ENCODE results near the gene DNM1L. TPM values are rescaled to one million over a fixed set of nuclear protein-coding genes. Genes with fewer than 3 reads are reported as not detected.

Gene DNM1L
- total RNA-seq, 1 experiment from 2014 or later = 37.8 TPM

DNA sequence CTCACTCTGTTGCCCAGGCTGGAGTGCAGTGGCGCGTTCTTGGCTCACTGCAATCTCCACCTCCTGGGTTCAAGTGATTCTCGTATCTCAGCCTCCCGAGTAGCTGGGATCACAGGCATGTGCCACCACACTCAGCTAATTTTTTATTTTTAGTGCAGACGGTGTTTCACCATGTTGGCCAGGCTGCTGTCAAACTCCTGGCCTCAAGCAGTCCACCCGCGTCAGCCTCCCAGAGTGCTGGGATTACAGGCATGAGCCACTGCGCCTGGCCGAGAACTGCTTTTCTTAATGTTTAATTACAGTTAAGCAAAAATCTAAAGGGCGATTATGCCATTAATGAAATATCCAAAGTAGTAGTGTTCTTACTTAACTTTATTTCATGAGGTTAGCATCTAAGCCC lies 63.0 kb downstream of the DNM1L start:
- in situ Hi-C loops (cut with HindIII; ENCODE audit: low pct_unique_long_range_greater_than_20kb, low sequenced_read_pairs) = no loop called here

DNA sequence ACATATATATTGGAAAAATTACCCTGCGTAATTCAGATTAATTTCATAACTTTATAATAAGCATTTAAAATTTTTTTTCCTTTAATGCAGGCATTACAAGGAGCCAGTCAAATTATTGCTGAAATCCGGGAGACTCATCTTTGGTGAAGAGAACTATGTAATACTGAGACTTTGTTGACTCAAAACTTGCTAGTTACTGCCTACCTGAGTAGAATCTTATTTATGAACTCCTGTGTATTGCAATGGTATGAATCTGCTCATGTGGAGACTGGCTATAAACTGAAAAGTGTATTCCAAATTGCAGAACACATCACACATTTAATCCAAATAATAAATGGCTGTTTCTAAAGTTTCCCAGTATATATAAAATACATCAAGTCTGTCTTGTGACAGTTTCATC lies 64.2 kb downstream of the DNM1L start:
- in situ Hi-C loops (cut with HindIII; ENCODE audit: low pct_unique_long_range_greater_than_20kb, low sequenced_read_pairs) = no loop called here
- DNase-seq (ENCODE audit: low read depth) = no peak

More for the DNA sequence above, 63.0 kb downstream of the DNM1L start:
- no peak for DNase-seq (ENCODE audit: low read depth)

DNA sequence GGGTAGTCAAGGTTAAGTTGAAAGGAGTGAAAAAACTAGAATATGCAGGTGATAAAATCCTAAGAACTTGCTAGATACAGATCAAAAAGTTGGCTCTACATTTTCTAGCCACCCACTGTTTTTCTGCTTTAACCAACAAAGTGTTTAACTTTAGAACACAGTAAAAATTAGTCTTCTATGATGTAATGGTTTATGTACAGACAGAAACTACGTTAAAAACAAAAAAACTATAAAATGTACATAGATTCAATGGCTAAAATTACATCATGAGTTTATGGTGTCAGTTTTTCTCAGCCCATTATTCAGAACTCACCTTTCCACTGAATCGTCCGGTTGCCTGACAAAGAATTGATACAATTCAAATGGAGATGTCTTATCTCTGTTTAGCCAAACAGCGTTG lies 74.5 kb downstream of the DNM1L start:
- DNase-seq (ENCODE audit: low read depth) = no peak
- in situ Hi-C loops (cut with HindIII; ENCODE audit: low pct_unique_long_range_greater_than_20kb, low sequenced_read_pairs) = no loop called here

DNA sequence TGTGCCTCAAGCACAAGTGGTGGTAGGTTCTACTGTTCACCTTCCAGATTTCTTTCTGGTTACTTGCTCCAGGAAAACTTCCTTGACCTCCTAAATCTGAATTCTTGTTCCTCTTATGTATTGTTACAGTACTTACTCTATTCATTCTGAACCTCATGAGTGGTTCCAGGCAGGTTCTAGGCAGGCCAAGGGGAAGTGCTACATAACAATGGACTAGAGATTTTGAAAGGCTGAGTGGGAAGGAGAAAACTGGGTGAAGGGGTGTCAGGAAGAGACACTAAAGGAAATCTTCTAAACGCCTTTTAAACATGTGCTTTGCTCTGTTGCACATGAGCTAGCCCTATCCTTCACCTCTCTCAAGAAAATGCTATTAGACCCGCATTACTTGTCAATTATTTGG lies 75.0 kb downstream of the DNM1L start:
- in situ Hi-C loops (cut with HindIII; ENCODE audit: low pct_unique_long_range_greater_than_20kb, low sequenced_read_pairs) = no loop called here
- no peak for DNase-seq (ENCODE audit: low read depth)

DNA sequence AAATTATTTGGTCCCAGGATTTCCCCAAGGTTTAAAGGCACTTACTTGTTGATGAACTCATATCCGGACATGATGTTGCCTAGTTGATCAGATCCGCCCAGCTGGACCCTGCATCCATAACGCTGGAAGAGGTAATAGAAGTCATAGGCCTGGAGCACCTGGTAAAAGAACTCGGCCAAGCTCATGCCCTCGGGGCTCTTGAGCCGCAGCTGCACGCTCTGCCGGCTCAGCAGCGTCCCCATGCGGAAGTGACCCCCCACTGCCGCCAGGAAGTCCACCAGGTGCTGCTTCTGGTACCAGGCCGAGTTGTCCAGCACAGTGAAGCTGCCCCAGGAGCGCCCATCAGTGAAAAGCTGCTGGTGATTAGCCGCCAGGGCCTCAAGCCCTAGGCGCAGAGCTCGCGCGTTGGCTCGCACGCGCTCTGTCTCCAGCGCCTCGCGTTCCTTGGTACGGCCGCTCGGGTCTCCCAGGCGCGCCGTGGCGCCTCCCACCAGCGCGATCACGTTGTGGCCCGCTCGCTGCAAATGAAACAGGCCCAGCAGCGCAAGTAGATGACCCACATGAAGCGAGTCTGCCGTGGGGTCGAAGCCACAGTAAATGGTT lies 76.1 kb downstream of the DNM1L start:
- in situ Hi-C loops (cut with HindIII; ENCODE audit: low pct_unique_long_range_greater_than_20kb, low sequenced_read_pairs) = no loop called here
- DNase-seq (ENCODE audit: low read depth) = peak; percentile 78

DNA sequence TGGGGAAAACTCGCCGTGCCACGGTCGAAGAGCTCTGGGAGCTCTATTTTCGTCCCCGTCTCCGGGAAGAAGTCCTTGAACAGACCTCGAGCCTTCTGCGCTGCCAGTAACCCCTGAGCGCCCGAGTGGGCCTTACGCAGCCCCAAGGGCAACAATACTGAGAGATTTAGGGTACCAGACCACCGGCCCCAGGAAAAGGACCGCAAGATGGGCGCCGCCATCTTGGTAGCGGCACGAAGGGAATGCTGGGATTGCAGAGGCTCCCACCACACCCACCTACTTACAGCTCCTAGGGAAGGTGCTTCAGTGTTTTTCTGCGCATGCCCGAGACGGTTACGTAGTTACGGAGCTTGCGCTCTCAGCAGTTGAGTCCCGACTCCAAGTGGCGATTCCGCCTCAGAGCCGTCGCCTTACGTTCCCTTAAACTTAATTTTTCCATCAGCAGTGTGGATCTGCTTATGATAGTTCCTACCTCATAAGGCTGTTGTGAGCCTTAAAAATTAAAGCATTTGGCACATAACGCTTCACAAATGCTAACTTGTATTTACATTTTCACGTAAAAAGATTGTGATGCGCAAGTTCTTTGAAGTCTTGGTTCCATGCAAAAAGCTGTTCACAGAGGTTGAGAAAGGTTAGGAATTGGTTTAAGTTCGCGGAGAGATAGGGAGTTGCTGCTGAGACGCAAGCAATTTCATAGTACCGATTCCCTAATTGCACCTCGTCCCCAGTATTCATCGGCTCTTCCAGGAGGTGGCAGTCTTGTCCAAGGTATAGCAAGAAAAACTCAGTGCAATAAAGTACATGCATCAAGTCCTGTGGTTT lies 76.8 kb downstream of the DNM1L start, which contains the start of gene YARS2:
YARS2 (minus strand) TSS at position 244 of the 822 bp plus-strand sequence; CDS start at position 221, 23 bp downstream.
- peak; percentile 84 for DNase-seq (ENCODE audit: low read depth)
- in situ Hi-C loops (cut with HindIII; ENCODE audit: low pct_unique_long_range_greater_than_20kb, low sequenced_read_pairs) = no loop called here

DNA sequence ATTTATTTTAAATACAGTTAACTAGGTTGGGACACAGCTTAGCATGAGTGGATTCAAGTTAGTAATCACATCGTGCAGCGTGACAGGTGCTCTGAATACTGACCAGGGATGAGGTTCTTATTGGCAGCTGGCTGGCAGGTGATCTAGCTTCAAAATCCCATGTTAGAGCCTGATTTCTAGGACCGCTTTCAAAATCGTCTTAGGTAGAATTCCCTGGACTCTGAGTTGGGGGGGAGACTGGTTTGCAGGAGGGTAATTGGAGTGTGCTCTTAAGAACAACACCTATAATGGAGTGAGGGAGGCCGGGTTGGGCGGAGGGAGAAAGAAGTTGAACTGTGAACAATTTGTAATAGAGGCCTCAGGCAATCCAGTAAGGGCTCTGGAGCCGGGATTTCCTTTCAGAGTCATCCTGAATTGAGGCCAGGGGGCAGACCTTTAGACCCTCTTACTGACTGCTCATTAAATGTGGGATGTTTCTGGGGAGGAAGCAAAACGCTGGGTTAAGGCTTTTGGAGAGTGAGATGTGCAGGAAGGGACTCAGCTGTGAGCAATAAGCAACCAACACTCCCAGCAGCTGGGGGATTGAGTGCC lies 77.5 kb downstream of the DNM1L start:
- DNase-seq (ENCODE audit: low read depth) = no peak
- in situ Hi-C loops (cut with HindIII; ENCODE audit: low pct_unique_long_range_greater_than_20kb, low sequenced_read_pairs) = no loop called here

DNA sequence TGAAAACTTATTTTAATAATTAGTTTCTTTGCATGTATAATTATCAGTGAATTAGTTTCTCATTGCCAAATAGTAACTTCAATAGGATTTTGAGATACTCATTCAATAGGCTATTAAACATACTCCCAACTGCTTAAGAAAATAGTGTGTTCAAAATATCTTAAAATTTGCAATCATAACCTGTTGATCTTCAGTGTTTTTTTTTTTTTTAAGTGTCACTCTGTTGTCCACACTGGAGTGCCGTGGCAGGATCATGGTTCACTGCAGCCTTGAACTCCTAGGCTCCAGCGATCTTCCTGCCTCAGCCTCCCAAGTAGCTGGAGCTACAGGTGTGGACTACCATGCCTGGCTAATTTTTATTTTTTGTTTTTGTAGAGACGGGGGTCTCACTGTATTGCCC lies 78.1 kb downstream of the DNM1L start:
- in situ Hi-C loops (cut with HindIII; ENCODE audit: low pct_unique_long_range_greater_than_20kb, low sequenced_read_pairs) = no loop called here
- no peak for DNase-seq (ENCODE audit: low read depth)

DNA sequence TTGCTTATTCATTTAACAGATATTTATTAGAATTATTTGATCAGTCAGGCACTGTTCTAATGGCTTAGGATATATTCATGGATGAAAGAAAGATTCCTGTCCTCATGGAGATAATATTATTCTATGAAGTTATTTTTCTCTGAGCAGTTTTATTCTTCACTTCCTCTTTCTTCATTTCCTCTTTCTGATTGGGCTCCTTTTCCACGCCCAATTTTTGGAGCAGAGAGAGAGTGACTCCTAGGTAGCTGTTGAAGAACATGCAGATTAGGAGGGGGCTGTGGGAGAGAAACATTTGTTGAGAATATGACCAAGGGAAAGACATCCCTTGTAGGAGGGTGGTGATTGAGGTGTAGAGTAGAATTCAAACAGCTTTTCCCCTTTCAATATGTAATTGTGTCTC lies 82.6 kb downstream of the DNM1L start:
- DNase-seq (ENCODE audit: low read depth) = no peak
- in situ Hi-C loops (cut with HindIII; ENCODE audit: low pct_unique_long_range_greater_than_20kb, low sequenced_read_pairs) = no loop called here

DNA sequence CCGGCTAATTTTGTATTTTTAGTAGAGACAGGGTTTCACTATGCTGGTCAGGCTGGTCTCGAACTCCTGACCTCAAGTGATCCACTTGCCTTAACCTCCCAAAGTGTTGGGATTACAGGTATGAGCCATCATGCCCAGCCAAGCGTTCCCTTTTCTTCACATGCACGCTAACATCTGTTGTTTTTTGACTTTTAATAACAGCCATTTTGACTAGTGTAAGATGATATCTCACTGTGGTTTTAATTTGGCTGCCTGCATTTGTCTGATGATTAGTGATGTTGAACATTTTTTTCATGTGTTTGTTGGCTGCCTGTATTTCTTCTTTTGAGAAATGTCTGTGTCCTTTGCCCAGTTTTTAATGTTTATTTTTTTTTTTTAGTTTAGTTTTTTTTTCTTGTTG lies 86.8 kb downstream of the DNM1L start:
- peak; percentile 50 for DNase-seq (ENCODE audit: low read depth)
- in situ Hi-C loops (cut with HindIII; ENCODE audit: low pct_unique_long_range_greater_than_20kb, low sequenced_read_pairs) = no loop called here

DNA sequence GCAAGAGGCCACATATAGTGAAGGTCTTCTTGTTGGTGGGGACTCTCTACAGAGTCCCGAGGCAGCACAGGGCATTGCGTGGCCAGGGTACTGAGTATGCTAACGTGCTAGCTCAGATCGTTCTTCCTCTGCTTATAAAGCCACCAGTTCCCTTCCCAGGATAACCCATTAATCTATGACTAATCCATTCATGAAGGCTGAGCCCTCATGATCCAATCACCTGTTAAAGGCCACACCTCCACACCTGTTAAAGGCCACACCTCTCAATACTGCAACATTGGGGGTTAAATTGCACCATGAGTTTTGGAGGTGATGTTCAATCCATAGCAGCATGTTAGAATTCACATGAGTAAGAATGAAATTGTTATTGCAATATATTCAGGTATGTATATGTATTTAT lies 89.4 kb downstream of the DNM1L start:
- no peak for DNase-seq (ENCODE audit: low read depth)
- in situ Hi-C loops (cut with HindIII; ENCODE audit: low pct_unique_long_range_greater_than_20kb, low sequenced_read_pairs) = no loop called here

DNA sequence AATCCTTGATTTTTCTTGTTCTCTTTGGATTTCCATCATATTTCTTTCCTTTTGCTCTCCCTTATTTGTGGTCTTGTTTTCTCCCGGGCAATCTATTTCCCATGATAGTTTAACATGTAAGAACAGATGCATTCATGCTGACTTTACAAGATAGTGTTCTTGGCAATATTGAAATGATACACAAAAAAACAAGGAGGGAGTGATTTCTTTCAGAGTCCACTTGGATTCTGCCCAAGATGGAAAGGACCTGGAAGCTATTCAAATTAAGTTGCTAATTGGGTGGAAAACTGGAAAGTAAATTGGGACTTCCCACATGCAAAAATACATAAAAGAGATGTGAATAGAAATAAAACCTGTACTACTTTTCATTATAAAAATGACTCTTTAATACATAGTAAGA lies 91.0 kb downstream of the DNM1L start:
- in situ Hi-C loops (cut with HindIII; ENCODE audit: low pct_unique_long_range_greater_than_20kb, low sequenced_read_pairs) = no loop called here
- no peak for DNase-seq (ENCODE audit: low read depth)

DNA sequence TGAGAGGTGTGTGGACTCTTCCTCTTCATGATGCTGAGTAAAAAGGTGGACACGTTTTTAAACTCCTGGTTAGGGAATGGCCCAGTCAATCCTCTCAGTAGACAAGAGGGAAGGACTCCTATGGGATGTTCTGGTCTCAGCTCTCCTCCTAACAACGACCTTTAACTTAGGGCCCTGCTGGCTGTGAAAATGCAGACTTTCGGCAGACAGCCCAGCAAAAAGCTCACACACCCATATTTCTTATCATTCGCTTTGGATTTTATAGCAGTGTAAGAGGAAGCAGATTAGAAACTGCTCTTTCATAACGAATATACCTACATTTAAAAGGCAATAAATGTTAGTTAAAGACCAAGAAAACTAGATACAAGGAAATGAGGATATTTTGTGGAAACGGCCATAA lies 94.6 kb downstream of the DNM1L start:
- in situ Hi-C loops (cut with HindIII; ENCODE audit: low pct_unique_long_range_greater_than_20kb, low sequenced_read_pairs) = no loop called here
- no peak for DNase-seq (ENCODE audit: low read depth)

DNA sequence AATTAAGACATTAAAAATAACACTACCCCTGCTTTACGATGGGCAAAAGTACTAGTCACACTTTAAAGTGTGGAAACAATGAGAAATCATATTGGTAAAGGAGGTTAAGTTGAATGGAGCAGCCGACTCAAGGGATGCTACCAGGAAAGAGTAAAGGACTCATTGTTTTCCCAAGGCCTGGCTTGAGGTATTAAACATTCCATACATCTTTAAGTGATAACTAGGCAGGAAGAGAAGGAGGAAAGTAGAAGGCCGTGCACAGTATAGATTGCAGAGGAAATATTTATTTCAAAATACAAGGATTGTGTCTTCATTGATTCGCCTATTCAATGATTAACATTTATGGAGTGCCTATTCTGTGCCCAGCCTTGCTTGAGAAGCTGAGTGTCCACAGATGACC lies 97.2 kb downstream of the DNM1L start:
- DNase-seq (ENCODE audit: low read depth) = no peak
- in situ Hi-C loops (cut with HindIII; ENCODE audit: low pct_unique_long_range_greater_than_20kb, low sequenced_read_pairs) = no loop called here

DNA sequence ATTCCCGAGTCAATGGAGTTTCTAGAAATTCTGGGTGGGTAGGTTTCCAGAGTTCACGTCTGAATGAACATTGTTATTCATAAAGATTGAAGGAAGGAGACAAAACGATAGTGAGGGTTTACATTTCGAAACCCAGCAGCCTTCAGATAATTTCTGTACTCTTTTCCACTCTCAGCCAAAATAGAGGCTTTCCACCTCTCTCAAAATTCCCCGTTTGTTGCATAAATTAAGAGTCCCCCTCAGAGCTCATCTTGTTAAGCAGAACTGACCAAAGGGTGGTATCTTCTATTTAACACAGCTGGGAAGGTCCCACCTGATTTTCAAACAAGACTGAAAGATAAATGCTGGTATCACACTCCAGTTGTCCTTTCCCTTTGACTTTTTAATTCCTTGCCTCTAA lies 98.1 kb downstream of the DNM1L start:
- in situ Hi-C loops (cut with HindIII; ENCODE audit: low pct_unique_long_range_greater_than_20kb, low sequenced_read_pairs) = no loop called here
- DNase-seq (ENCODE audit: low read depth) = no peak

DNA sequence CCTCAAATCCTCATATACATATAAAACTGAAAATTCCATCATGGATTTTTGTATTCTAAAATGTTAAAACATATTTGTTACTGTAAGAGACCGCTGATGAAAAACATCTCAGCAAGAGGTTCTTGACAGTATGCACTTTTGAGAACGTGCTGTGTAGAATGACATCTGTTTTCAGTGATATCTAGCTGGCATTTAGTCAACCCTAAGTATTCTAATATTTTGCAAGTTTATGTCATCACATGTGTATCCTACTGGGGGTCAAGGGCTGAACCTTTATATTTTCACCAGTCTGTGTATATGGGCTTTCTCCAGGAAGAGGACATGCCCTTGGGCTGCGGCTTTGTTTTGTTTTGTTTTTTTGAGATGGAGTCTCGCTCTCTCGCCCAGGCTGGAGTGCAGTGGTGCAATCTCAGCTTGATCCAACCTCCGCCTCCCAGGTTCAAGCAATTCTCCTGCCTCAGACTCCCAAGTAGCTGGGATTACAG lies 98.6 kb downstream of the DNM1L start:
- DNase-seq (ENCODE audit: low read depth) = no peak
- in situ Hi-C loops (cut with HindIII; ENCODE audit: low pct_unique_long_range_greater_than_20kb, low sequenced_read_pairs) = no loop called here

DNA sequence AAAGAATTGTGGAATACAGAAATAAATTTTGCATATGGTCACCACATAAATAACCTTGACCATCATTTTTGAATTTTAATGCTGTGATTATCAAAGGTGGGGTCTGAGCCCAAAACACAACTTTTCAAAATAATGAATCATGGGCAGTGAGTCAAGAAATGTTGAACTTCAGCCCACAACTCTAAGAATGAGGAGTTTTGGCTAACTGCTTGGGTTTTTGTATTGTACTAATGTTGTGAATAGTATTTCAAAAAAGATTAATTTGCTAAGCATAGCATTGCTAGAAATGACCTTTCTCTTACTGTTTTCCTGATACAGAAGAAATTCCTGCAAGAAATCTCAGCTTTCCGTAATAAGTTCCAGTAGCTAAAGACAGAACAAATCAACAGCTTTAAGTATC lies 101.0 kb downstream of the DNM1L start:
- DNase-seq (ENCODE audit: low read depth) = no peak
- in situ Hi-C loops (cut with HindIII; ENCODE audit: low pct_unique_long_range_greater_than_20kb, low sequenced_read_pairs) = no loop called here

DNA sequence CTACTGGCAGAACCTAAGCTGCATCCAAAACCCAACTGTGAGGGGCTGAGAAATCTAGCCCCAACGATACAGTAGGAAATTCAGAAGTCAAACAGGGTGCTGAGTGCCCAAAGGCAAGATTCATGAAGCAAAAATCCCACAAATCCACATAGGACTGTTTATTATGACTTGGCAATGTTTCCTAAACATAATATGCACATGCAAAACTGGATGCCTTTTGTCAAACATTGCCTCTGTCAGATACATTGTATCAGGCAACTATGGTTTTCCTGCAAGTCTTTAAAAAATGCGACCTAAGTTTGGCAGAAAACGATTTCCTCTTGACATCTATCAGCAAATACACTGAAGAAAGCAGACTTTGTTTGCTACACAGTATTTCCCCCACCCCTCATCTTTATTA lies 103.9 kb downstream of the DNM1L start:
- DNase-seq (ENCODE audit: low read depth) = no peak
- in situ Hi-C loops (cut with HindIII; ENCODE audit: low pct_unique_long_range_greater_than_20kb, low sequenced_read_pairs) = no loop called here

DNA sequence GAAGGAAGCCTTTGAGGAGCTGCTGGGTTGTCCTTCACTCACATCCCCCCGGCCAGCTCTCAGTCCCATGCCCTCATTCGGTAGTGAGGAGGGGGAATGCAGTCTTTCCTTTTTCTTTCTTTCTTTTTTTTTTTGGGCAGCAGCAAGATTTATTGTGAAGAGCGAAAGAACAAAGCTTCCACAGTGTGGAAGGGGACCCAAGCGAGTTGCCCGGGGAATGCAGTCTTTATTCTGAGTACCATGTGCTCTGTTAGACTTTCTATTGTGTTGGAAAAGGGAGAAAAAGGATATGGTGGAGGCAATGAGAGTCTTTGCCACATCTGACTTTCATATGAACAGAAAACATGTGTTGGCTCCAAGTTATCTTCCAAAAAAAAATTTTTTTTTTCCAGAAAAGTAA lies 106.5 kb downstream of the DNM1L start:
- in situ Hi-C loops (cut with HindIII; ENCODE audit: low pct_unique_long_range_greater_than_20kb, low sequenced_read_pairs) = no loop called here

More for the DNA sequence above, 106.5 kb downstream of the DNM1L start:
- no peak for DNase-seq (ENCODE audit: low read depth)

All from Caki2 (cell line).